Measurements from ENCODE around the gene SP1.
"Not testable (repeated sequence)": the region's sequence is repeated elsewhere in the genome, so short reads cannot be mapped to it uniquely, and the experiment has no call there.

- not testable (repeated sequence) for TF ChIP-seq EZH2 (IDR thresholded peaks at IDR 0.05; ENCODE audit: borderline replicate concordance, low read depth, low read length, poor library complexity, severe bottlenecking); CTCF (conservative IDR thresholded peaks at IDR 0.05; ENCODE audit: low read depth, low read length)
Measured at GRCh38 chr12:53373554-53374133, 6.3 kb upstream of the SP1 start.

Measured in A673 (cell line).